ENCODE data around the gene SYTL1. TPM values are rescaled to one million over a fixed set of nuclear protein-coding genes. Genes with fewer than 3 reads are reported as not detected.

Gene SYTL1
- total and polyA plus RNA-seq, 9 of the 15 experiments (the other 6 are each of a cell fraction or from before 2014, with no cell fraction given): 0.04 to 9.3 (median 1.7) TPM

GRCh38 chr1:27350663-27351540 is 9.1 kb downstream of the SYTL1 start (continued):
- peak; percentile 93 for TF ChIP-seq PBX2 (CRISPR knock-in tag; IDR thresholded peaks at IDR 0.05; ENCODE audit: low read depth)
- peak; percentile 95 for TF ChIP-seq PBX2 (tag; conservative IDR thresholded peaks at IDR 0.05; ENCODE audit: low read depth)
- TF ChIP-seq ESRRA (IDR thresholded peaks at IDR 0.05; ENCODE audit: borderline replicate concordance, low read depth): 0 out of 2 replicates have a peak, but pooled peaks have one; percentile 27
- peak; percentile 91 for TF ChIP-seq PRDM10 (IDR thresholded peaks at IDR 0.05; ENCODE audit: partially characterized antibody)
- no peak for TF ChIP-seq ATF1 (CRISPR knock-in tag; IDR thresholded peaks at IDR 0.05)
- TF ChIP-seq ATF1 (tag; IDR thresholded peaks at IDR 0.05): peak; percentile 20; the same call in 1 of the 2 replicates
- peak; percentile 68 for TF ChIP-seq ZFX (CRISPR knock-in tag; IDR thresholded peaks at IDR 0.05)
- peak; percentile 86 for TF ChIP-seq RB1 (IDR thresholded peaks at IDR 0.05; ENCODE audit: low read depth)
- TF ChIP-seq CHAMP1 (IDR thresholded peaks at IDR 0.05): no peak
- TF ChIP-seq FOS (IDR thresholded peaks at IDR 0.05; ENCODE audit: extremely low read depth, insufficient read length): no peak
- TF ChIP-seq HMG20B (CRISPR knock-in tag; IDR thresholded peaks at IDR 0.05): no peak
- 0 out of 2 replicates have a peak, but pooled peaks have one; percentile 27 for TF ChIP-seq MYNN (IDR thresholded peaks at IDR 0.05)
- TF ChIP-seq MYNN (CRISPR knock-in tag; IDR thresholded peaks at IDR 0.05): no peak
- TF ChIP-seq IFI16 (CRISPR knock-in tag; IDR thresholded peaks at IDR 0.05): no peak

Measured in K562 (cell line).